ENCODE data around the gene FOXE1.

GRCh38 chr9:97819735-97820134, 33.3 kb upstream of the FOXE1 start:
- no peak for TF ChIP-seq CTCF (IDR thresholded peaks at IDR 0.05; ENCODE audit: low read length)
- no peak for TF ChIP-seq EZH2phosphoT487 (IDR thresholded peaks at IDR 0.05; ENCODE audit: low read length)

Data from MM.1S (cell line).